ENCODE results near the gene GPATCH11. TPM values are rescaled to one million over a fixed set of nuclear protein-coding genes. Genes with fewer than 3 reads are reported as not detected.

Gene GPATCH11
- total RNA-seq, 4 donors from 2014 or later: 2.8 to 13.1 (median 5.4) TPM

- TF ChIP-seq CTCF (IDR thresholded peaks at IDR 0.05) (no peak), POLR2A (IDR thresholded peaks at IDR 0.05) (no peak)
- intact Hi-C loops (cut with DNase I; ENCODE audit: low total_unique reads): no loop called here
- Histone ChIP-seq H3K27me3 (no peaks in the 10 kb centered on the region), H3K36me3 (no peaks in the 10 kb centered on the region), H3K4me1 (no peaks in the 10 kb centered on the region), H3K27ac (no peak overlapping the region), H3K4me3 (no peak overlapping the region), H3K9me3 (no peaks in the 10 kb centered on the region)
- DNase-seq: no peak
Observed at GRCh38 chr2:37090019-37090477, 5.7 kb downstream of the GPATCH11 start.

- no peak overlapping the region for H3K27ac ChIP-seq
- TF ChIP-seq CTCF (IDR thresholded peaks at IDR 0.05) (no peak), POLR2A (IDR thresholded peaks at IDR 0.05) (no peak)
- H3K36me3 ChIP-seq: no peaks in the 10 kb centered on the region
- H3K4me3 ChIP-seq: no peak overlapping the region
- intact Hi-C loops (cut with DNase I; ENCODE audit: low total_unique reads): no loop called here
- no peak for DNase-seq
- no peaks in the 10 kb centered on the region for H3K9me3 ChIP-seq
- no peaks in the 10 kb centered on the region for H3K4me1 ChIP-seq
- no peaks in the 10 kb centered on the region for H3K27me3 ChIP-seq
Observed at GRCh38 chr2:37091873-37092272, 7.6 kb downstream of the GPATCH11 start.

GRCh38 chr2:37096568-37096967 lies 12.2 kb downstream of the GPATCH11 start:
- intact Hi-C loops (cut with DNase I; ENCODE audit: low total_unique reads): no loop called here
- no peak for DNase-seq
- Histone ChIP-seq H3K9me3 (no peaks in the 10 kb centered on the region), H3K4me1 (no peaks in the 10 kb centered on the region), H3K36me3 (no peaks in the 10 kb centered on the region), H3K27me3 (no peaks in the 10 kb centered on the region), H3K4me3 (no peak overlapping the region), H3K27ac (no peak overlapping the region)
- TF ChIP-seq POLR2A (IDR thresholded peaks at IDR 0.05) (no peak), CTCF (IDR thresholded peaks at IDR 0.05) (no peak)

- Histone ChIP-seq H3K4me1 (no peaks in the 10 kb centered on the region), H3K4me3 (no peak overlapping the region), H3K9me3 (no peaks in the 10 kb centered on the region), H3K27me3 (no peaks in the 10 kb centered on the region), H3K36me3 (no peaks in the 10 kb centered on the region), H3K27ac (no peak overlapping the region)
- intact Hi-C loops (cut with DNase I; ENCODE audit: low total_unique reads): no loop called here
- no peak for DNase-seq
- TF ChIP-seq POLR2A (IDR thresholded peaks at IDR 0.05) (no peak), CTCF (IDR thresholded peaks at IDR 0.05) (no peak)
Observed at GRCh38 chr2:37098416-37099118, 14.2 kb downstream of the GPATCH11 start.

- Histone ChIP-seq H3K4me1 (no peaks in the 10 kb centered on the region), H3K4me3 (no peak overlapping the region), H3K27ac (no peak overlapping the region), H3K9me3 (no peaks in the 10 kb centered on the region), H3K27me3 (no peaks in the 10 kb centered on the region), H3K36me3 (no peaks in the 10 kb centered on the region)
- no peak for TF ChIP-seq POLR2A (IDR thresholded peaks at IDR 0.05)
- no peak for TF ChIP-seq CTCF (IDR thresholded peaks at IDR 0.05)
- intact Hi-C loops (cut with DNase I; ENCODE audit: low total_unique reads): no loop called here
- no peak for DNase-seq
Observed at GRCh38 chr2:37100054-37100453, 15.7 kb downstream of the GPATCH11 start.

All from uterus (tissue), 4 donors.